Neural progenitor cell (in vitro differentiated cells): ENCODE data around the gene PLTP. TPM values are rescaled to one million over a fixed set of nuclear protein-coding genes. Genes with fewer than 3 reads are reported as not detected.

ENCODE experiments used
- DNase-seq: peaks from one replicate; pipeline ENCODE4 v3.0.0-alpha.2; 2016; ENCODE audit warnings: low spot score
- H2AFZ ChIP-seq: fragments of 200-600 bp; sonication (generic); replicated peaks from 2 replicates; pipeline ENCODE4 v1.6.1; 2016; ENCODE audit warnings: antibody characterized with exemption
- H3F3A ChIP-seq: fragments of 200-600 bp; sonication (generic); 2 replicates; pipeline ENCODE4 v1.6.1; 2016; ENCODE audit warnings: antibody characterized with exemption, low read depth
- H3K27ac ChIP-seq: fragments of 200-600 bp; sonication (generic); 2 replicates; pipeline ENCODE4 v1.5.1; 2016; ENCODE audit warnings: mild to moderate bottlenecking
- H3K27me3 ChIP-seq: fragments of 200-600 bp; sonication (generic); 2 replicates; pipeline ENCODE4 v1.6.1; 2016; ENCODE audit warnings: mild to moderate bottlenecking, moderate library complexity
- H3K36me3 ChIP-seq: fragments of 200-600 bp; sonication (generic); 2 replicates; pipeline ENCODE4 v1.5.1; 2016
- H3K4me1 ChIP-seq: fragments of 200-600 bp; sonication (generic); 2 replicates; pipeline ENCODE4 v1.6.1; 2016; ENCODE audit warnings: mixed run types
- H3K4me2 ChIP-seq: fragments of 200-600 bp; sonication (generic); 2 replicates; pipeline ENCODE4 v1.6.1; 2016
- H3K4me3 ChIP-seq: fragments of 200-600 bp; sonication (generic); 2 replicates; pipeline ENCODE4 v1.5.1; 2016
- H3K79me2 ChIP-seq: fragments of 200-600 bp; sonication (generic); 2 replicates; pipeline ENCODE4 v1.6.1; 2016; ENCODE audit warnings: low read depth
- H3K9ac ChIP-seq: fragments of 200-600 bp; sonication (generic); 2 replicates; pipeline ENCODE4 v1.6.1; 2016
- H3K9me3 ChIP-seq: fragments of 200-600 bp; sonication (generic); 2 replicates; pipeline ENCODE4 v1.5.1; 2016; ENCODE audit warnings: low read depth
- H4K20me1 ChIP-seq: fragments of 200-600 bp; sonication (generic); 2 replicates; pipeline ENCODE4 v1.6.1; 2016; ENCODE audit warnings: low read depth
- H3K27ac Mint-ChIP-seq: 3 replicates; pipeline ENCODE4 v1.8.0; 2021; ENCODE audit warnings: mixed read lengths
- H3K27me3 Mint-ChIP-seq: 2 replicates; pipeline ENCODE4 v1.8.0; 2022; ENCODE audit warnings: low read depth, mild to moderate bottlenecking, inconsistent platforms, moderate library complexity, mixed read lengths; ENCODE audit not compliant: insufficient read depth
- H3K36me3 Mint-ChIP-seq: 3 replicates; pipeline ENCODE4 v1.8.0; 2021; ENCODE audit warnings: mixed read lengths
- H3K4me1 Mint-ChIP-seq: 3 replicates; pipeline ENCODE4 v1.8.0; 2021; ENCODE audit warnings: mixed read lengths
- H3K4me3 Mint-ChIP-seq: 3 replicates; pipeline ENCODE4 v1.8.0; 2021; ENCODE audit warnings: mild to moderate bottlenecking, moderate library complexity, mixed read lengths
- H3K9me3 Mint-ChIP-seq: 3 replicates; pipeline ENCODE4 v1.8.0; 2020; ENCODE audit warnings: mixed read lengths
- CTCF ChIP-seq: fragments of 200-600 bp; sonication (generic); IDR thresholded peaks from 2 replicates; pipeline ENCODE4 v1.5.1; 2017; ENCODE audit warnings: antibody characterized with exemption, mild to moderate bottlenecking
- EZH2 ChIP-seq: fragments of 200-600 bp; sonication (generic); IDR thresholded peaks from 2 replicates; pipeline ENCODE4 v1.6.1; 2017; ENCODE audit warnings: antibody characterized with exemption, mild to moderate bottlenecking, moderate library complexity
- EZH2phosphoT487 ChIP-seq: fragments of 200-600 bp; sonication (generic); IDR thresholded peaks from 2 replicates; pipeline ENCODE4 v1.6.1; 2017; ENCODE audit warnings: antibody characterized with exemption
- total RNA-seq: library from RNA; depleted of rRNA; stranded (reverse); fragments of >200 nt; gene quantifications from 2 replicates; pipeline ENCODE4 v1.2.3, GENCODE V29; 2015; ENCODE audit warnings: low replicate concordance

PLTP gene
- total RNA-seq, 1 donor from 2014 or later, result 22.3 TPM

DNA sequence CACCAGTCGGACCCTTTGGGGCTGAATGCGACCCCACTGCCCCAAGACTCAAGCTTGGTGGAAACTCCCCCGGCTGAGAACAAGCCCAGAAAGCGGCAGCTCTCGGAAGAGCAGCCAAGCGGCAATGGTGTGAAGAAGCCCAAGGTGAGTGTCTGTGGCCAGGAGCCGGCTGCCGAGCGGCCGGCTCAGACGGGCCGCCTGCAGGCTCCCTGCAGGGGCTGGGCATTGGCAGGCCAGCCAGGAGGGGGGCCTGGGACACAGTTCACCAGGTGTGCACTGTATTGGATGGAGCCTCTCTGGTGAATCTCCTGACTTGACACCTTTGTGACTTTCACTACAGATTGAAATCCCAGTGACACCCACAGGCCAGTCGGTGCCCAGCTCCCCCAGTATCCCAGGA, 28.5 kb upstream of the PLTP start:
- H3K27ac Mint-ChIP-seq, result no peak overlapping the region
- peaks cover 35% of the 10 kb centered on the region for H3K36me3 Mint-ChIP-seq
- no peaks in the 10 kb centered on the region for H3K9me3 Mint-ChIP-seq

GRCh38 chr20:45940053-45940452, 28.1 kb upstream of the PLTP start:
- Mint-ChIP-seq H3K27me3 (peaks cover 3% of the 10 kb centered on the region), H3K4me3 (no peak overlapping the region), H3K36me3 (peaks cover 34% of the 10 kb centered on the region), H3K27ac (no peak overlapping the region), H3K9me3 (no peaks in the 10 kb centered on the region), H3K4me1 (peaks cover 22% of the 10 kb centered on the region)
- Histone ChIP-seq H3K9ac (no peak overlapping the region), H4K20me1 (peaks cover 29% of the 10 kb centered on the region), H3F3A (peaks cover 25% of the 10 kb centered on the region), H3K4me3 (no peak overlapping the region), H3K36me3 (no peaks in the 10 kb centered on the region), H3K4me2 (no peak overlapping the region), H3K27me3 (no peaks in the 10 kb centered on the region), H3K27ac (no peak overlapping the region), H3K9me3 (no peaks in the 10 kb centered on the region), H3K4me1 (peaks cover 12% of the 10 kb centered on the region), H2AFZ (no peak overlapping the region), H3K79me2 (peaks cover 29% of the 10 kb centered on the region)
- TF ChIP-seq CTCF (no peak), EZH2phosphoT487 (no peak), EZH2 (no peak)
- DNase-seq, result no peak

More for the DNA sequence above, 28.5 kb upstream of the PLTP start:
- Histone ChIP-seq H3K4me2 (no peak overlapping the region), H3K4me1 (peaks cover 12% of the 10 kb centered on the region), H4K20me1 (peaks cover 29% of the 10 kb centered on the region), H3K4me3 (no peak overlapping the region), H3K9me3 (no peaks in the 10 kb centered on the region), H2AFZ (no peak overlapping the region), H3K36me3 (no peaks in the 10 kb centered on the region), H3K27ac (no peak overlapping the region), H3K9ac (no peak overlapping the region), H3K27me3 (no peaks in the 10 kb centered on the region), H3F3A (peaks cover 25% of the 10 kb centered on the region), H3K79me2 (peaks cover 26% of the 10 kb centered on the region)
- peaks cover 19% of the 10 kb centered on the region for H3K4me1 Mint-ChIP-seq
- TF ChIP-seq CTCF (no peak), EZH2 (no peak), EZH2phosphoT487 (no peak)
- no peaks in the 10 kb centered on the region for H3K27me3 Mint-ChIP-seq
- no peak overlapping the region for H3K4me3 Mint-ChIP-seq
- no peak for DNase-seq

DNA sequence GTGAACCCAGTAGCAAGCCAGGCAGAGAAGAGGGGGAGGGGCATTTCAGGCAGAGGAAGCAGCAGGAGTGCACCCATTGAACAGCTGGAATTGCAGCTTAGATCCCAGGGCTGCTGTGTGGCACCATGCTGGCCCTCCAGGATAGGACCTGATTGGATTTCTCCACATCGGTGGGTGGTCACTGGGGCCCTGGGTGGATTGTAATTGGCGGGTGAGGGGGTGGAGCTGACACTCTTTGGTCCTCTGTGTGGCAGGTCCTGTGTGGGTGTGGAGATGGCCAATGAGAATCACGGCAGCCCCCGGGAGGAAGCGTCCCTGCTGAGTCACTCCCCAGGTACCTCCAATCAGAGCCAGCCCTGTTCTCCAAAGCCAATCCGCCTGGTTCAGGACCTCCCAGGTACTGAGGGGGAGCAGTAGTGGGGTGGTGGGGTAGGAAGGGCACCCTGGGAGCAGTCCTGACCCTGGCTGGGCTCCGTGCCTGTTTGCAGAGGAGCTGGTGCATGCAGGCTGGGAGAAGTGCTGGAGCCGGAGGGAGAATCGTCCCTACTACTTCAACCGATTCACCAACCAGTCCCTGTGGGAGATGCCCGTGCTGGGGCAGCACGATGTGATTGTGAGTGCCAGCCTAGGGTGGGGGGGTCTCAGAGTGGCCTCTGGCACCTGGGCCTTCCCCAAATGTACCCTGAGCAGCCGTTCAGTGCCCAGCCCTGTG, 26.9 kb upstream of the PLTP start:
- TF ChIP-seq EZH2phosphoT487 (no peak), CTCF (no peak), EZH2 (no peak)
- H3K4me3 ChIP-seq, result no peak overlapping the region
- H3K4me1 Mint-ChIP-seq, result peaks cover 23% of the 10 kb centered on the region
- H3K27me3 ChIP-seq, result no peaks in the 10 kb centered on the region
- H3K4me3 Mint-ChIP-seq, result no peak overlapping the region
- no peaks in the 10 kb centered on the region for H3K36me3 ChIP-seq
- H3K9me3 Mint-ChIP-seq, result no peaks in the 10 kb centered on the region
- no peaks in the 10 kb centered on the region for H3K9me3 ChIP-seq
- DNase-seq, result peak; percentile 15
- no peak overlapping the region for H3K27ac ChIP-seq
- peak overlapping the region; percentile 24 for H3K27ac Mint-ChIP-seq
- peaks cover 34% of the 10 kb centered on the region for H3K79me2 ChIP-seq
- H4K20me1 ChIP-seq, result peaks cover 29% of the 10 kb centered on the region
- H3K4me2 ChIP-seq, result peak overlapping the region; percentile 30
- H2AFZ ChIP-seq, result no peak overlapping the region
- peaks cover 3% of the 10 kb centered on the region for H3K27me3 Mint-ChIP-seq
- peaks cover 22% of the 10 kb centered on the region for H3K36me3 Mint-ChIP-seq
- H3K4me1 ChIP-seq, result peaks cover 12% of the 10 kb centered on the region
- peaks cover 35% of the 10 kb centered on the region for H3F3A ChIP-seq
- H3K9ac ChIP-seq, result no peak overlapping the region
